Activated CD4-positive, alpha-beta T cell treated with anti-CD3 and anti-CD28 coated beads for 24 hours (primary cell): ENCODE measurements around the gene SAMD14.
"Not testable (repeated sequence)": the region's sequence is repeated elsewhere in the genome, so short reads cannot be mapped to it uniquely, and the experiment has no call there.

Source experiments
- DNase-seq, 2 donors: peaks; one replicate each; pipeline ENCODE4 v3.0.0-alpha.2; 2020; ENCODE audit warnings: low read depth in 2 of 2

Gene SAMD14

GRCh38 chr17:50076591-50077235, 53.2 kb downstream of the SAMD14 start:
- DNase-seq, result no peak

- DNase-seq, result no peak
These were observed 53.8 kb downstream of the SAMD14 start for GRCh38 chr17:50076221-50076590.

GRCh38 chr17:50075446-50076032, 54.4 kb downstream of the SAMD14 start:
- no peak for DNase-seq

- no peak for DNase-seq
These were observed 55.7 kb downstream of the SAMD14 start for GRCh38 chr17:50074227-50074626.

- DNase-seq, result no peak
These were observed 57.0 kb downstream of the SAMD14 start for GRCh38 chr17:50072925-50073324.

GRCh38 chr17:50072130-50072529, 57.8 kb downstream of the SAMD14 start:
- no peak for DNase-seq

GRCh38 chr17:50071692-50072091, 58.3 kb downstream of the SAMD14 start:
- no peak for DNase-seq

- DNase-seq, result no peak
These were observed 58.9 kb downstream of the SAMD14 start for GRCh38 chr17:50070908-50071680.

GRCh38 chr17:50067996-50068395, 62.0 kb downstream of the SAMD14 start:
- no peak for DNase-seq

- no peak for DNase-seq
These were observed 63.0 kb downstream of the SAMD14 start for GRCh38 chr17:50066995-50067394.

GRCh38 chr17:50065056-50065455, 64.9 kb downstream of the SAMD14 start:
- no peak for DNase-seq

GRCh38 chr17:50064253-50065001, 65.5 kb downstream of the SAMD14 start:
- no peak for DNase-seq

GRCh38 chr17:50063561-50064252, 66.3 kb downstream of the SAMD14 start:
- no peak for DNase-seq

- DNase-seq, result no peak
These were observed 67.4 kb downstream of the SAMD14 start for GRCh38 chr17:50062293-50063243.

- DNase-seq, result not testable (repeated sequence)
These were observed 68.3 kb downstream of the SAMD14 start for GRCh38 chr17:50061713-50062045.

GRCh38 chr17:50060951-50061712, 68.8 kb downstream of the SAMD14 start:
- DNase-seq, result no peak
